ENCODE measurements around the gene ITGA5.

ITGA5 gene

GRCh38 chr12:54352891-54353874, 65.9 kb downstream of the ITGA5 start:
- Histone ChIP-seq H3K27me3 (ENCODE audit: control insufficient read depth, insufficient read depth, low read length) (no peaks in the 10 kb centered on the region), H3K4me2 (ENCODE audit: low read length) (no peak overlapping the region), H3K9me3 (replicated peaks; ENCODE audit: low read length) (no peaks in the 10 kb centered on the region), H3K9ac (ENCODE audit: low read depth, low read length) (no peak overlapping the region), H3K4me3 (ENCODE audit: low read length) (no peak overlapping the region), H3K36me3 (ENCODE audit: insufficient read depth, low read length) (peaks cover 32% of the 10 kb centered on the region), H3K4me1 (ENCODE audit: control insufficient read depth, insufficient read depth, low read length) (peaks cover 26% of the 10 kb centered on the region)

- Histone ChIP-seq H3K4me1 (ENCODE audit: control insufficient read depth, insufficient read depth, low read length) (peaks cover 19% of the 10 kb centered on the region), H3K4me3 (ENCODE audit: low read length) (no peak overlapping the region), H3K36me3 (ENCODE audit: insufficient read depth, low read length) (peaks cover 43% of the 10 kb centered on the region), H3K9ac (ENCODE audit: low read depth, low read length) (no peak overlapping the region), H3K27me3 (ENCODE audit: control insufficient read depth, insufficient read depth, low read length) (no peaks in the 10 kb centered on the region), H3K4me2 (ENCODE audit: low read length) (peak overlapping the region; percentile 28), H3K9me3 (replicated peaks; ENCODE audit: low read length) (no peaks in the 10 kb centered on the region)
Measured at GRCh38 chr12:54352022-54352531, 67.0 kb downstream of the ITGA5 start.

GRCh38 chr12:54351341-54351740, 67.7 kb downstream of the ITGA5 start:
- no peak overlapping the region for H3K9ac ChIP-seq (ENCODE audit: low read depth, low read length)
- H3K4me1 ChIP-seq (ENCODE audit: control insufficient read depth, insufficient read depth, low read length) = peaks cover 19% of the 10 kb centered on the region
- no peaks in the 10 kb centered on the region for H3K9me3 ChIP-seq (replicated peaks; ENCODE audit: low read length)
- peaks cover 49% of the 10 kb centered on the region for H3K36me3 ChIP-seq (ENCODE audit: insufficient read depth, low read length)
- no peak overlapping the region for H3K4me3 ChIP-seq (ENCODE audit: low read length)
- H3K4me2 ChIP-seq (ENCODE audit: low read length) = no peak overlapping the region
- H3K27me3 ChIP-seq (ENCODE audit: control insufficient read depth, insufficient read depth, low read length) = no peaks in the 10 kb centered on the region

- Histone ChIP-seq H3K4me1 (ENCODE audit: control insufficient read depth, insufficient read depth, low read length) (peaks cover 19% of the 10 kb centered on the region), H3K9ac (ENCODE audit: low read depth, low read length) (no peak overlapping the region), H3K36me3 (ENCODE audit: insufficient read depth, low read length) (peaks cover 49% of the 10 kb centered on the region), H3K9me3 (replicated peaks; ENCODE audit: low read length) (no peaks in the 10 kb centered on the region), H3K27me3 (ENCODE audit: control insufficient read depth, insufficient read depth, low read length) (no peaks in the 10 kb centered on the region), H3K4me2 (ENCODE audit: low read length) (no peak overlapping the region), H3K4me3 (ENCODE audit: low read length) (no peak overlapping the region)
Measured at GRCh38 chr12:54350743-54351142, 68.3 kb downstream of the ITGA5 start.

- peaks cover 59% of the 10 kb centered on the region for H3K36me3 ChIP-seq (ENCODE audit: insufficient read depth, low read length)
- no peak overlapping the region for H3K4me3 ChIP-seq (ENCODE audit: low read length)
Measured at GRCh38 chr12:54349679-54350078, 69.4 kb downstream of the ITGA5 start.

GRCh38 chr12:54349036-54349435, 70.0 kb downstream of the ITGA5 start:
- H3K4me2 ChIP-seq (ENCODE audit: low read length) = no peak overlapping the region
- H3K36me3 ChIP-seq (ENCODE audit: insufficient read depth, low read length) = peaks cover 59% of the 10 kb centered on the region
- peaks cover 19% of the 10 kb centered on the region for H3K4me1 ChIP-seq (ENCODE audit: control insufficient read depth, insufficient read depth, low read length)
- H3K4me3 ChIP-seq (ENCODE audit: low read length) = no peak overlapping the region
- no peaks in the 10 kb centered on the region for H3K9me3 ChIP-seq (replicated peaks; ENCODE audit: low read length)
- H3K27me3 ChIP-seq (ENCODE audit: control insufficient read depth, insufficient read depth, low read length) = no peaks in the 10 kb centered on the region
- no peak overlapping the region for H3K9ac ChIP-seq (ENCODE audit: low read depth, low read length)

More at GRCh38 chr12:54349679-54350078, 69.4 kb downstream of the ITGA5 start:
- H3K27me3 ChIP-seq (ENCODE audit: control insufficient read depth, insufficient read depth, low read length) = no peaks in the 10 kb centered on the region
- H3K4me1 ChIP-seq (ENCODE audit: control insufficient read depth, insufficient read depth, low read length) = peaks cover 19% of the 10 kb centered on the region
- no peak overlapping the region for H3K9ac ChIP-seq (ENCODE audit: low read depth, low read length)
- H3K4me2 ChIP-seq (ENCODE audit: low read length) = no peak overlapping the region
- H3K9me3 ChIP-seq (replicated peaks; ENCODE audit: low read length) = no peaks in the 10 kb centered on the region

Data from skeletal muscle satellite cell (primary cell).